T-helper 9 cell (primary cell): ENCODE results near the gene HMCN1.

ENCODE experiments used
- DNase-seq: peaks from one replicate; pipeline ENCODE4 v3.0.0-alpha.2; 2020

The HMCN1 gene

GRCh38 chr1:186212568-186213224 is 478.5 kb downstream of the HMCN1 start:
- no peak for DNase-seq

- no peak for DNase-seq
These were observed 479.0 kb downstream of the HMCN1 start for GRCh38 chr1:186213225-186213607.

DNA sequence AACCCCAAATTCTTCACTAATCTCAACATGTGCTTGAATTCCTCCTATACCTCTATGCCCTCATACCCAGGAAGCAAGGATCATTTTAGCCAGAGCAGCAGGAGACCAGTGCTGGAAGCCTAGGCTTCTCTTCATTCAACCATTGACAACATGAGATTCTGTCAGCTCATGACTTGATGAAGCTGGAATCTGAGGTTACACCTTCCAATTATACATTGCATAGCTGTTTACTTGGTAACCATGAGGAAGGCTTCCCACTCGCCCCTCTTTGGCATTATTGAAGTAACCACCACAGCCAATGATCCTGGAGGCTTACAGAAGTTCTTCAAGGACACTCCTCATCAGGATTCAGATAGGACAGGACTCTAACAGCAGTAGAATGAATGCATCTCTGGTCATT is 480.6 kb downstream of the HMCN1 start:
- DNase-seq, result no peak

DNA sequence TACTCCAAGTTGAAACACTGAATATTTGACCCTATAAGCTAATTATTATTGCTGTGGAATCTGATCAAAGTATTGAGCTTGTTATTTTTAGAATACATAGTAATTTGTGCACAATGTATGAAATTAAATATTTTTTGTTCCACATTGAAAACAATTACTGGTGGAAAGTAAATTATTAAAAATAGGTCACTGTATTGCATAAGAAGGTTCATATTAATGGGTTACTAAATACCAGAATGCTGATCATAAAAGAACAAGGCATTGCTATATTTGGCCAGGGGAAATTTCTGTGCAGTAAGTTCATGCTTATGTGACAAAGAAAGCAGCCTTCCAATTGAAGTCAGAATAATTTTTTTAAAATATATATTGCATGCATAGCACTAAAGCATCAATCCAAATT is 481.4 kb downstream of the HMCN1 start:
- DNase-seq, result no peak

GRCh38 chr1:186218654-186219352 is 484.6 kb downstream of the HMCN1 start:
- no peak for DNase-seq

DNA sequence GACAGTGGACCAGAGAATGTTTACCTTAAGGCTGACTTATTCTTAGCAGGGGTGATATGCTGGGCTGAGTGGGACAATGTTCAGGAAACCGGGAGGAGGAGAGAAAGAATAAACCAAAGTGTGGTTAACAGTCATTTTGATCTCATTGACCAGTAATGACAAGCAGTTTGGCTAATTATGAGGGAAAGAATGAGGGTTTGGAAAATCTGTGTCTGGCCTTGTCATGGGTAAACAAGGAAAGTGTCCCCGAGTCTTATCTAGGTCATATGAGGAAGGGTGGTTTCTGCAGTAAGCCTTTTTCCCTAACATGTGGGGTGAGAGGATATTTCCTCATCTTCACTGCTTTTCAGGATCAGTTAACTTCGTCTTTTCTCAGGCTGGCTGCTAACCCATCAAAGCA is 485.9 kb downstream of the HMCN1 start:
- no peak for DNase-seq

DNA sequence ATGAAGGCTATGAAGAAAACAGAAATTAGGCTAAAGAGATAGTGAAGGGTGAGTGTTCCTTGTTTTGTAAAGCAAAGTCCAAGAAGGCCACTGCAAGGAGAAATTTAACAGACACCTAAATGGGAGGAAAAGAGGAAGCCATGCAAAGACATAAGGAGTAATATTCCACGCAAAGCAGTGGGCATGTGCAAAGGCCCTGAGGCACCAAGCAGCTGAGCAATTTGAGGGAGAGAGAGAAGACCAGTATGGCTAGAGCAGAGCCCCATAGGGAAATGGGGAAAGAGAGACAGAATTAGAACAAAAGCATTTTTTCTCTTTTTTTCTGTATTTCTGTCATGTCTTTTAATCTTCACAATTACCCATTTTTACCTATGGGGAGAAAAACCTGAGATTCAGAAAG is 486.7 kb downstream of the HMCN1 start:
- no peak for DNase-seq

DNA sequence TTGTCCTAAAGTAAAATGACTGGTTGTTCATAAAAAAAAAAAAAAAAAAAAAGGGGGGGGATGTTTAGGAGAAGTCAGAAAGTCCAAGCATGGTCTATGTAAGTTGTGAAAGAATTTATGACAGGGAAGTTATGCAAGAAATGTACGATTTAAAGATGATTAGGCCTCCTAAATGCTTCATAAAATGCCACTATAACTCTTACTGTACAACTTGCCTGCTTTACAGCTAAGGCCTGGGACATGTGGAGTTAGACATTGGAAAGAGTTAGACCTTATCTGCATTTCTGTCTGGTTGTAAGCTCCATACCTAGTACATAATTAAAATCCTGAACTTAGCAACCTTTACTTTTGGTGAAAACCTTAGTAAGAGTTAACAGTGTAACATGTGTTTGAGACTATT is 490.9 kb downstream of the HMCN1 start:
- no peak for DNase-seq

- no peak for DNase-seq
These were observed 494.6 kb downstream of the HMCN1 start for GRCh38 chr1:186228749-186229148.

DNA sequence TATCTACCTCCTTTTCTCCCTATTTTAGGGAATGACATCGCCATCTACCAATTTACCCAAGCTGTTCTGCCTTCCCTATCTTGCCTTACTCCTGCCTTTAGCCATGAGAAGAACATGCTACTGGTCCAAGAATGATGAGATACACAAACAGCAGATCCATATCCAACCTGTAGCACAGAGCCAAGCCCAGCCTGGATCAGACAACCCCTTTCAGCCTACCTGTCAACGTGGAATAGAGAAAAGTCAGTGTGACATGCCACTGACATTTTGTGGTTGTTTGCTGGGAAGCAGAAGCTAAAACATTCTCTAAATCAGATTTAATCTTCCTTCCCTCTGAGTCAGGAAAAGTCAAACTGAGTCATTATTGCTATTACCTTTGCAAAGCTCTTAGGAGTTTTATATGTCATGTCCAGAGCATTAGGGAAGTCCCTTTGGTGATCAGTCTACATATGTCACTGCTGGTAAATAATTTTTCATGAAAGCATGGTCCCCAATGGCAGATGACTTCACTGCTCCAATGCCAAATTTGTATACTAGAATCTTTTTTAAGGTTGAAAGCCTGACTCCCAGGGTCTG is 497.8 kb downstream of the HMCN1 start:
- no peak for DNase-seq

DNA sequence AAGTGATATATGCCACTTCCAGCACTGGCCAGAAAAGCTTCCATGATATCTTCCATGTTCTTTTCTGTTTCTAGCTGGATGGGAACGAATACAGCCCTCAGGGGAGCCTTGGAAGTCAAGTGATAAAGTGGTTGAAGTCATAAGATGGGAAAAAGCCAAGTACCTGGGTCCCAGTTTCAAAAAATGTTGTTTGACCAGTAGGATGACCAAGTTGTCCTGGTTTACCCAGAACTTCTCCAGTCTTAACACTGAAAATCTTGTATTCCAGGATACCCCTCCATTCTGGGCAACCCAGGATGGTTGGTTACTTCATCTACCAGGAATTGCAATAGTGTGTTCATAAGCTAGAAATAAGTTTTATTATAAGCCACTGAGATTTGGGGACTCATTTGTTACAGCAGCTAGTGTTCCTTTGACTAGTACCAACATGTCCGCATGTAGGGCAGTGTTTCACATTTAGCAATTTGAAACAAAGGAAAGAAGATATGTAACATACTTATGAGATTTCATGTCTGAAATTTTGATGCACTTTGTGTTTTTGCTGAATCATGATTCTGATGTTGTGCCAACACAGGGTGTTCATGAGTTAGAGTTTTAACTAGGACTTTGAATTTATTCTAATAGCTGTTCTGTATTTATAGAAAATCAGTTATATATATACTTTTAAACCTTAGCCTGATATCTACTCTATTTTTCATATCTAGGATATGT is 500.9 kb downstream of the HMCN1 start:
- DNase-seq, result no peak

DNA sequence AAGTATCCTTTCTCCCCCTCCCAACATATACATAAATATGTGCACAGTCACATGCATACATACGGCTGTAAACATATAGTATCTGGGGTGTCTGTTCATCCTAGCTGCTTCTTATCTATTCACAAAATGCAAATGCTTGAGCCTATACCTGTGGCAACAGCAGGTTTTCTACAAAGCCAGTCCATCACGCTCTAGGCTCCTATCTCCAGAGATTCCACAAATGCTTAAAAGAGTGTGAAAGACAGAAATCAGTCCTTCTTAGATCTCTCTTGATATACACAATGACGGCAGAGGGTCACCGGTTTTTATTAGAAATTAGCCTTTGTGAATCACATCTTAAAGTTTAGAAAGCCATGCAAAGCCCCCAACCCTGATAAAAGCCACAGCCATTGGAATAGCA is 501.5 kb downstream of the HMCN1 start:
- DNase-seq, result no peak

DNA sequence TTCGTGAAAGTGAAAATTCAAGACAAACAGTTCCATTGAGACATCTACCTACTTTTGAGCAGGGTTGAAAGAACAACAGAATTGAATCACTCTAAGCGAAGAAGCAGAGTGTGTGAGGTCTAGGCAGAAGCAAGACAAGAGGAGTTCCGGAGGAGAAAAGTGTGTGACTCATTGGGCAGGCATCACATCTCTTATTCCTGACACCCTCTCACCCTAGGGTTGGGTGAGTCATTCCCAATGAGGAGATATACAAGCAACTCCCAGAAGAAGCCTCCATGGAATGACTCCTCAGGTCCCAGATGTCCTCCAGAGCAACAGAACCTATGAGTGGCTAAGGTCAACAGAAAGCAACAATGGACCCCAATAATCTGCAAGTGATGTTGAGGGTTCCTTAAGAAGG is 502.7 kb downstream of the HMCN1 start:
- no peak for DNase-seq

GRCh38 chr1:186239171-186239570 is 505.0 kb downstream of the HMCN1 start:
- DNase-seq, result no peak

DNA sequence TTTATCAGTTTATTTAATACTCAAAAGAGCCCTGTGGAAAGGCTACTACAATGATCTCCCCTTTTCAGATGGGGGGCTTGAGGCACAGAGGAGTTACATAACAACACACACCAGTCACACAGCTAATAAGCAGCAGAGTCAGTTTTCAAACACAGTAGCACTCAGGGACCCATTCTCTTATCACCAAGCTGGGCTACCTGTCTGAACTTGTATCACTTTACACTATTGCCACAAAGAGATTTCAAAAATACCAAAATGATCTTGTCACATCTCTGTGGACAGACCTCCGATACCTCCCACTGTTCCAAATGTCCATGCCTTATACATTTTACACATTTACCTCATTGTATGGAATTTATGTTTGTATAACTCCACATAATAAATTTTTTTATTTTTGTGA is 506.2 kb downstream of the HMCN1 start:
- DNase-seq, result no peak
